Activated T-helper 1 cell treated with anti-CD3 and anti-CD28 coated beads, Interleukin-2, amount 50 U/mL, for 16 hours (primary cell): ENCODE data around the gene TEF.

Source experiments
- DNase-seq, 2 donors: peaks; one replicate each; pipeline ENCODE4 v3.0.0-alpha.2; 2020; ENCODE audit warnings: low read depth in 1 of 2, low spot score in 1 of 2

The TEF gene, protein sequence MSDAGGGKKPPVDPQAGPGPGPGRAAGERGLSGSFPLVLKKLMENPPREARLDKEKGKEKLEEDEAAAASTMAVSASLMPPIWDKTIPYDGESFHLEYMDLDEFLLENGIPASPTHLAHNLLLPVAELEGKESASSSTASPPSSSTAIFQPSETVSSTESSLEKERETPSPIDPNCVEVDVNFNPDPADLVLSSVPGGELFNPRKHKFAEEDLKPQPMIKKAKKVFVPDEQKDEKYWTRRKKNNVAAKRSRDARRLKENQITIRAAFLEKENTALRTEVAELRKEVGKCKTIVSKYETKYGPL

DNA sequence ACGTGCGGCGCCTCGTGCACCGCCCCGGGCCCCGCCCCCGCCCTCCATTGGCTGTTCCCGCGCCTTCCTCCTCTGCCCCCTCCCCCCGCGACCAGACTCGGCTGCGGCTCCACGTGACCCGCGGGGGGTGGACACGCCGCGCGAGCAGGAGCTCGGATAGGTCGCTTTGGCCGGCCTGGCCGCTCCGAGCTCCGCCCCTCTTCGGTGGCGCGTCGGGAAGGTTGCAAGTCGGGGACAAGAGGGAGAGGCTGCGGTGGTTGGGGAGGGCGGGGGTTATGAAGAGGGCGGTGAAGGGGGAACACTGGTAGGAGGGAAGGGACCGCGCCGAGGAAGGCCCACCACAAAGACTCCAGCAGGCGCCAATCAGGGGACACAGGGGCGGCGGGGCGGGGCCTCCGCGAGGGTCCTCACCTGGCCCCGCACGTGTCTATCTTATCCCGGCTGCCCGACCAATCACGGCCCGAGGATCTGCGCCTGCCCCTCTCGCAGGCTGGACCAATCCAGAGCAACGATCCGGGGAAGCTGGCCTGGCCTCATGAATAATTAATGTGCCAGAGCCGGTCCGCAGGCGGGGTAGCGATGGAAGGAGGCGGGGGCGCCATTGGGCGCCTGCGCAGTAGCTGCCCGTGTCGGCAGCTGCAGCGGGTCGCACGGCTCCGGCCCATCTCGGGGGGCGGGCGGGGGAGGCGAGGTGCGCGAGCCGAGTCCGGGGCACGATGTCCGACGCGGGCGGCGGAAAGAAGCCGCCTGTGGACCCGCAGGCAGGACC is at the start of gene TEF:
Gene TEF, plus strand, starts transcription at position 614 of the 769 bp plus-strand sequence. Its CDS starts 103 bp downstream, at position 717.
- DNase-seq = peak; percentile 92 to 98

DNA sequence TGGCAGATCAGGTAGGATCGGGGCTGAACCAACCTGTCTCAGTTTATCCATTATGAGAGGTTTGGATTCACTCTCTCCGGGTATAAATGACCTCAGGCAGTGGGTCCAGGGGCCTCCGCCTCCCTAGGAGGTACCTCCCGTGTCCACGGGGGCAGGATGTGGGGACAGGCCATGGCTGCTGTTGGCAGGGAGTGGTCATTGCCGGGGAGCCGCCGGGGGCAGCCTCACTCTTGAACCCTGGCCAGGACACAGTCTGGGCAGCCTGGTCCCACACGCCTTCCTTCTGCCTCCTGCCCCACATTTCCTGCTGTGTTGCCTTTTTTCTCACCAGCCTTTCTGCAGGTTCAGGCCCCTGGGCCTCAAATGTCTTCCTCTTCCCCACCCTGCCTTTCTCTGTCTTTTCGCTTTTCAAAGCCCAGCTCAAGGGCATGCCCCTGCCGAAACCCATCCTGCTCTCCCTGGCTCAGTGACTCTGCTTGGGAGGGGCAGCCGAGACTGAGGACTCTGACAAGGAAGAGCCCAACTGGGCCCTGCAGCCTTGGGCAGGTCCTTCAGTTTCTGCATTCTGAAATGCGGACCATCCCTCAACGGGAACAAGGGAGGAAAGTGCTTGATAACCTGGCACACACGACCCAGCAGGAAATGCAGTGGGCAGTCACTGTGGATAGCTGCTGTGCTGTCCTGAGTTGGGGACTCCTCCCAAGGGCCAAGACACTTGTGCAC is 49.4 kb upstream of the TEF start:
- no peak for DNase-seq

DNA sequence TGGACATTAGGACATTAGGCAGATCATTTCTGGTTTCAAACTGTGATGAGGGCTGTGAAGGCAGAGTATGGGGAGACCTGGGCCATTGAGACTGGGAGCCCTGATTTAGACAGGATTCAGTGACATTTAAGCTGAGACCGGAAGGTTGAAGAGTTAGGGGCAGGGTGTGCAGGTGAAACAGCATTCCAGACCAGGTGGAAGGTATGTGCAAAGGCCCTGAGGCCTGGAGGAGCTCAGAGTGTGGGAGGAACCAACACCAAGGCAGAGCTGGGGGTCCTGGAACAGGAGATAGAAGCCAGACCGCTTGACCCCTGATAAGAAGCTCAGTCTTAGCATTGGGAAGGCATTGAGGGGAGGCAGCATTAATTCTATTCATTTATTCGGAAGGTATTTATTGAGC is 47.9 kb upstream of the TEF start:
- DNase-seq = no peak

DNA sequence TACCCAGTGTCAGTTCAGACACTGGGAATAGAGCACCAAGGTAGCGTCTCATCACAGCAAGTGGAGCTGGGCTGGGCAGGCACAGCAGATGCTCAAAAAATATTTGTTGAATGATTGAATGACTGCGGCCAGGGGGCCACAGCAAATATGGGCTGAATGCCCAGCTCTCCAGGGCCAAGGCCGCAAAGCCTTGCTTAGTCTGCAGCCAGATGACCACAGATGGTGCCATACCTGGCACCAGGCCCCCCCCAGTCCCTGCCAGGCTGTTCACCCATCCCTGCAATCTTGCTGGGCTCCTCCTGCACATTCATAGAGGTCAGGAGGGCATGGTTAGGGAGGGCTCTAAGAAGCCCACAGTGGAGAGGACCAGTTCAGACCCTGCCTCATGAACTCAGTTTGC is 47.5 kb upstream of the TEF start:
- DNase-seq = no peak

DNA sequence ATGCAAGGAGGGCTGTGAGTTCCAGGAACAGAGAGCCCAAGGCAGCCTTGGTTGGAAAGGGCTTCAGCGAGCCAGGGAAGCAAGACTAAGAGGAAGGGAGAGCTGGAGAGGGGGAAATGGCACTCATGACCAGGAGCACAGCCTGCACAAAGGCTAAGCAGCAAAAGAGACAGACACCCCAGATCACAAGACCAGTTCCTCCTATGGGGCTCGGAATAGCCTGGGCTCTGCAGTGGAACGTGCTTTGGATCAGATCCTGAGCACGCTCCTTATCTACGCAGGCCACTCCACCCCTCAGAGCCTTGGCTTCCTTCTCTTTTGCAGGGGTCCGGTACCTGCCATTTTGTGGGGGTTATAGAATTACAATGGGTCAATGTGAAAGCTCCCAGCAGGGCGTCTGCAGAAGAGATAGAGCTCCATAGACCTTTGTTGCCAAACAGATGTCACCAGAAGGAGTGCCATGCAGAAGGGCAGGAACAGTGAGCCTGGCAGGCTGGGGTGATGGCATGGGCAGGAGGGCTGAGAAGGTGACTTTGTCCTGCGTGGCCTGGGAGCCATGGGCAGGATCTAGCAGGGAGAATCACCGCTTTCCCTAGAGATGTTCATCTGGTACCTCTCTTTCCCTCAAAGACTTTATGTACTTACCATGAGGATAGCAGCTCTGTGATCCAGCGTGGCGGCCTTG is 46.6 kb upstream of the TEF start:
- no peak for DNase-seq

DNA sequence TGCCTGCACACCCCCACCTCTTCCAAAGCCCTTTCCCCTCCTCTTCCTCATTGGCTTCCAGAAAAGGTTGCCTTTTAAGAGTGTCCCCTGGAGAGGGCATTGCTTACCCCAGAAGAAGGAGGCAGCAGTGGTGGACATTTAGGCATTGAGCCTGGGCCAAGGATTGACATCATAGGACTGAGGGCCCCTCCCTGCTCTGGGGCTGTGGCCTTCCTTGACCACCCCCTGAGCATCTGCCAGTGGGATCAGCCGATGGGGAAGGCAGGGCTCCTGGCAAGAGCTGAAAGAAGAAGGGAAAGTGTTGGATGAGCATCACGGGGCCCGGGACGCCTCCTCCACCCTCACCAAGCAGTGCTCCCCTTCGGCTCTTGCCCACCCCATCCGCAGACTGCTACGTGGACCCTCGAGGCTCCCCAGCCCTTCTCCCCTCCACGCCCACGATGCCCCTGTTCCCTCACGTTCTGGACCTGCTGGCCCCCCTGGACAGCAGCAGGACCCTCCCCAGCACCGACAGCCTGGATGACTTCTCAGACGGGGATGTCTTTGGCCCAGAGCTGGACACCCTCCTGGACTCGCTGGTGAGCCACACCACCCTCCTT is 43.0 kb upstream of the TEF start:
- DNase-seq = no peak

DNA sequence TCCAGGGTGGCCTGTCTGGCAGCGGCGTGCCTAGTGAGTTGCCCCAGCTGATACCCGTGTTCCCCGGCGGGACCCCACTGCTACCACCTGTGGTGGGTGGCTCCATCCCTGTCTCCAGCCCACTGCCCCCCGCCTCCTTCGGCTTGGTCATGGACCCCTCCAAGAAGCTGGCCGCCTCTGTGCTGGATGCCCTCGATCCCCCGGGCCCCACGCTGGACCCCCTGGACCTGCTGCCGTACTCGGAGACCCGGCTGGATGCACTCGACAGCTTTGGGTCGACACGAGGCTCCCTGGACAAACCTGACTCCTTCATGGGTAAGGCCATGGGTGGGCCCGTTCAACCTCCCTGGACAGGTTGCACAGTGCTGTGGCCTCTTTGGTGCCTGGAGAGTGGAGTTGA is 41.9 kb upstream of the TEF start:
- no peak for DNase-seq

DNA sequence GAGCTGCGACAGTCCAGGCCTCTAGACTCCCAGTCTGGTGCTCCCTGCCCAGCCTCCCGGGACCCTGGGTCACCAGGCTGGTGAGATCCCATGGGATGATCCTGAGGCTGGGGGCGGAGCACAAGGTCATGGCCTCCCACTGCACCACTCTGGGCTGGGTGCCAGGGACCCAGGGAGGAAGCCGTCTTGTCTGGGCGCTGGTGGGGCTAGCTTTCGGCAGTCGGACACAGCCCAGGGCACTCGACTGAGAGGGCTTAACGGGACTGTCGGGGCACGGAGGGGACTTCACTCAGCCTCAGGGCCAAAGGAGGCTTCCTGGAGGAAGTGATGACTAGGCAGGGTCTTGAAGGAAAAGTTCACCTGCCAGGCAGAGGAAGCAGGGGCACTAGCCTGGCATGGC is 41.4 kb upstream of the TEF start:
- no peak for DNase-seq

DNA sequence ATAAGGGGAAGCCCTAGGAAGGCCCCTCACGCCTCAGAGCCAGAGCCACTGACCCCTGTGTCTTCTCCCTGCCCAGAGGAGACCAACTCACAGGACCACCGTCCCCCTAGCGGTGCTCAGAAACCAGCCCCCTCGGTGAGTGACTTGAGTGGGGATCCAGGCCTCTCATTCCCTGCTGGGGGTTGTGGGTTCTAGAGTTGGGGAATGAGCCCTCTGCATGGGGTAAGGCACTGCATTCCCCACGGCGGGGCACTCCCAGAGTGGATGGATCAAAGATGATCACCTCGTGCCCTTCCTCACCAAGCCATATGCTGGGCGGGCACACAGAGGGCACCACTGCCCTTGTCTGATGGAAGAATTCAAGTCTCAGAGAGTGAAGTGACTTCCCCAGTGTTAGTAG is 40.7 kb upstream of the TEF start:
- no peak for DNase-seq

DNA sequence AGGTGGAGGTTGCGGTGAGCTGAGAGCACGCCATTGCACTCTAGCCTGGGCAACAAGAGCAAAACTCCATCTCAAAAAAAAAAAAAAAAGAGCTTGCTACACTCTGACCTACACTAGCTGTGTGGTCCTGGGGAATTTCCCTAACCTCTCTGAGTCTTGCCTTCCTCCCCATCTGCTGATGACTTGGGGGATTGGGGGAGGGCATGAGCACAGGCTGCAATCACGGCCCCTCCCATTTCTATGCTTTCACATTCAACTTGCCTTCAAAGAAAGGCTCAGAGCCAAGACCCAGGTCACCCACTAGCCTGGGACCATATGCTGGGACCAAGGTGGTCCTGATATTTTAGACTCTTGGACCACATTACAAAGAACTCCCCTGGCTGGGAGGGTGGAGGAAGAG is 39.8 kb upstream of the TEF start:
- no peak for DNase-seq

DNA sequence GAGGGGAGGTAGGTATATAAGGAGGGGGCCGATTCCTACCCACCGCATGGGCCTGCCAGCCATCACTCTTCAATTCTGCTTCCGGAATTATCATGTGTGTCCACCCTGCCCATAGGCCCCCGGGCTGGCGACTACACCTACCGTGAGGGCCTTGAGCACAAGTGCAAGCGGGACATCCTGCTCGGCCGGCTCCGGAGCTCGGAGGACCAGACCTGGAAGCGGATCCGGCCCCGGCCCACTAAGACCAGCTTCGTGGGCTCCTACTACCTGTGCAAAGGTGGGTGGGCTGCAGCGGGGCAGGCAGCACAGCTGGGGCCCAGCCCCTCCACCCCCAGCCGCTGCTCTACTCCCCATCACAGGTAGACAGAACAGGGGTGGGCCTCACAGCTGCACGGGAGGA is 38.4 kb upstream of the TEF start:
- DNase-seq = no peak

DNA sequence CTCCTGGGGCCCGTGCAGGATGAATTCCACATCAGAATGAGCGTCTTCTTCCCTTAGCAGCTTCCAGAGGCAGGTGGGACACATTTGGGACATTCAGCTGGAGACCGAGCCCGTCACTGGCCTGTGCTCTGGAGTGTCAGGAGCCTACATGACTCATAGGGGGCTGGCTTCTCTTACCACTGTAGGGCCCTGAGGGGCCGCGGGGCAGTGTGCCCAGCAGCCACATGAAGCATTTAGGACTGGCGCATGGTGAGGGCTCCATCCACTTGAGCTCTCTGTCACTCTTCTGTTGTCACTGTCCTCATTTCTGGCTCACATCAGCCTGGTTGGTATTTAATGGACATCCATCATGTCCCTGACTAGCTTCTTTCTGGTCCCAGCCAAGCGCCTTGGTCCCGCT is 38.0 kb upstream of the TEF start:
- no peak for DNase-seq

DNA sequence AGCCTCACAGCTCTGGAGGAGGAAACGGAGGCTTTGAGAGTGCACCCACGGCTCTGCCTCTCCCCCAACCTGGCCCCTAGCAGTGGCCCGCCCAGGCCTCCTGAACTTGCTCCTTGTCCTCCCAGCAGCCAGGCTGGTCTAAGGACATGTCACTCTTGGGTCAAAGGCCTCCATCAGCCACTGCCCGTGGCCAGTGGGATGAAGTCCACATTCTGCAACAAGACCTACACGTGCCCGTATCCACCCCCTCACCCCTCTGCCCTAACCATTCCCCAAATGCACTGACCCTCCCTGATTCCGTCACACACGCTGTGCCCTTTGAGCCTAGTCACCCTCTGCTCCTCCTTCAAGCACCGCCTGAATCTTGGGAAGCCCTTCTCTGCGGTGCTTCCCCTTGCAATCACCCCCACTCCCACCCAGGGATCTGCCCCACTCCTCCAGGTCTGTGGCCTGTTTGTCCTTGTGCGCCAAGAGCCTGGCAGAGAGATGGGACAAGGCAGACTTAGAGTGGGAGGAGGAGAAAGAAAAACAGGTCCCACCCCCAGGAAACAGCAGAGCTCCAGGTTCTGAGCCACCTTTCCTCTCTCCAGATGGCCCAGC is 37.5 kb upstream of the TEF start:
- DNase-seq = no peak

DNA sequence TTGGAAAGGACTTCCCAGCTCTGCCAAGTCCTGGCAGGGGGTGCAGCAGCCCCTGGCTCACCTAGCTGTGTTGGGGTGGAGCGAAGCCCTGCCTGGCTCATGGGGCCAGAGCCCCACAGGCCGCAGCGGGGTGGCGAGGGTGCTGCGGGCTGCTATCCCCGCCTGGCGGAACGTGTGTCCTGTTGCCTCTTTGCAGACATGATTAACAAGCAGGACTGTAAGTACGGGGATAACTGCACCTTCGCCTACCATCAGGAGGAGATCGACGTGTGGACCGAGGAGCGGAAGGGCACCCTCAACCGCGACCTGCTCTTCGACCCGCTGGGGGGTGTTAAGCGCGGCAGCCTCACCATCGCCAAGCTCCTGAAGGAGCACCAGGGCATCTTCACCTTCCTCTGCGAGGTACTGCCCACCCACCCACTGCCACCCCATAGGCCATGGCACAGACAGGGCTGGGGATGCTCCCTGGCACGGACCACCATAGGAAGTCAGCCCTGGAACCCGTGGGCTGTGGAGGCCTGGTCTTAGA is 35.9 kb upstream of the TEF start:
- no peak for DNase-seq

DNA sequence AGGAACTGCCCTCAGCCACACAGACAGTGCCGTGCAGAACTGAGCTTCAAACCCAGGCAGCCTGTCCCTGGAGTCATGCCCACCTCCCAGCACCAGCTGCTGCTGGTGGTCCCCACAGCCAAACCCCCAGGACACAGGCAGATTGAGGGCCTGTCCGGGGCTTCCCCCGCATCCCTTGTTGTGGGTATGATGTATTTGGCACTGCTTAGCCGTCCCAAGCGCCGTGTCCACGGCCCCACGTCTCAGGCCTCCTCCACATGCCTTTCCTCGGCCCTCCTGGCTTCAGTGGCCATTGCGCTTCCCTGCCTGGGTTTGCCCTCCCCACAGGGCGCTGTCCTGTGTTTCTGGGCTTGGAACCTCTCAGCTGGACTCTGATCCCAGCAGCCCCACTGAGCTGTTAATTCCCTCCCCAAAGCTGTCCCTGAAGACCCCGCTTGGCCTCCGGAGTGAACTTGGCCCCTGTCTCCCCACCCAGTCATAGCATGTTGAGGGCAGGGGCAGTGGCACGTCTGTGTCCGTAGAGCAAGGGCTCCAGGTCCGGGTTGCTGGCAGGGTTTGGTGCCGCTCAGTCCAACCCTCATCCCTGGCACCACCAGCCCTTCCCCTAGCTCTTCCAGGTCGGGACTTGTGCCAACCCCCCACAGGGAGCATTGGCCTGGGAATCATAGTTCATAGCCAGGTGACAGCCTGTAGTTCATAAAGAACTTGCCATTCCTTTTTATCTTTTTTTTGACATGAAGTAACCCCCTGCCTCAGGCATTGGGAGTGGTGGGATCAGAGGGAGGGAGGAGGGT is 34.5 kb upstream of the TEF start:
- DNase-seq = no peak

DNA sequence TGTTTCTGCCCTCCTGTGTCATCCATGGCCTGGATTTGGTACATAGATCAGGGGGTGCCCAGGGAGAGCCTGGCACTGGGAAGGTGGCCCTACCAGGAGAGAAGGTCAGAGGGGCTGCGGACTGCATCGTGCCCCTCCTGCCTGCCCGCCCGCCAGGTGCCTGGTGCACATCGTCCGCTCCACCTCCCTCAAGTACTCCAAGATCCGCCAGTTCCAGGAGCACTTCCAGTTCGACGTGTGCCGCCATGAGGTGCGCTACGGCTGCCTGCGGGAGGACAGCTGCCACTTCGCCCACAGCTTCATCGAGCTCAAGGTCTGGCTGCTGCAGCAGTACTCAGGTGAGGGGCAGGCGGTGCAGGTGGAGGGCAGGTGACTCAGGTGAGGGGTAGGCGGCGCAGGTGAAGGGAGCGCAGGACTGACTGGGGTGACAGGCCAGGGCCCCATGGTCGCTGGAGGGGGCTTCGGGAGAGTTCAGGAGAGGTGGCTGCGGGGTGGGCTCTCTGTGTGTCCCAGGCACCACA is 32.7 kb upstream of the TEF start:
- DNase-seq = no peak

DNA sequence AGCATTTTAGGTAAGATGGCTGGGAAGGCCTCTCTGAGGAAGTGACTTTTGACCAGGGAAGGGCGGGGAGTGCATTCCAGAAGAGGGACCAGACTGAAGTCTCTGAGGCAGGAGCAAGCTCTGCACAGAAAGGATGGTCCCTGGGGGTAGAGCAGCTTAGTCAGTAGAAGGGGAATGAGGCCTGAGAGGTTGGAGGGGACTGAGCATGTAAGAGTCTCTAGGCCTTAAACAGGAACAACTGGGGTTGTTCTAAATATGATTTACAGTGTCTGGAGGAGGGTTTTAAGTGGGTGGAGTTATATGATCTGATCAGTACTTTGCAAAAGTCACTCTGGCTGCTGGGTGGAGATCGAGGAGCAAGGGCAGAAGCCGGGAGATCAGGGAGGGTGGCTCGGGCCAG is 31.7 kb upstream of the TEF start:
- no peak for DNase-seq

DNA sequence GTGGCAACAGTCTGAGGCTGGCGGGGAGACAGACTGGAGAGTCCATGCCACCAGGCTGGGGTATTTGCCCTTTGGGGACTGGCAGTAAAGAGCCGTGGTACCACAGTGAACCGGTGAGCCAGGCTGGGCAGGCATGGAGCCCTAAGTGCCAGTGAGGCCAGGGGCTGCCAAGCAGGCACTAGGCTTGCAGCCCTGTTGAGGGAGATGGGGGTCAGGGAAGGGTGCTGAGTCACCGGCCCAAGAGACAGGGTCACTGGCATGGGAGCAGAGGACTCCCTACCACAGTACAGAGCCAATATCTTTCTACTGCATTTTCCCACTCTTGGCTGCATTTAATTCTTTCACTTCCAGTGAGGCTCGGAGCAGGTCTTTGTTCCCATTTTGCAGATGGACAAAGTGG is 30.7 kb upstream of the TEF start:
- DNase-seq = no peak

DNA sequence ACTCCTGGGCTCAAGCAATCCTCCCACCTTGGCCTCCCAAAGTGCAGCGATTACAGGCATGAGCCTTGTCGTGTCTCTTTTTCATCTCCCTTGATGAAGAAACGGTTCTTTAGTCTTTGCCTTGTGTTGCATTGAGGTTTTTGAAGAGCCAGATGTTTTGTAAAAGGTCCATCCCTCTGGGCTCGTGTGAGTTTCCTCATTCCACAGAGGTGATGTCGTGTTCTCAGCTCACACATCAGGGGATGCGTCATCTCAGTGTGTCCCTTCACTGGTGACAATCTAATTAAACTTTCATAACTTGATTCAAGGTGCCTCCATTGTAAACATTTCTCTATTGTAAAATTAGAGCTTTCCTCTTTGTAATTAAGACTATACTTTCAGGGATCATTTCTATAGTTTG is 29.7 kb upstream of the TEF start:
- no peak for DNase-seq
